Skeletal muscle tissue (tissue), 4 donors: ENCODE data around the gene H3-3A. TPM values are rescaled to one million over a fixed set of nuclear protein-coding genes. Genes with fewer than 3 reads are reported as not detected.

Source experiments
- H3K27ac ChIP-seq: one replicate; pipeline ENCODE4 v1.7.0; 2013; ENCODE audit warnings: mild to moderate bottlenecking, low read depth, low read length, inconsistent platforms
- H3K27me3 ChIP-seq, 3 donors: one replicate each; pipeline ENCODE4 v1.7.0; 2013; ENCODE audit warnings: low read length in 3 of 3; ENCODE audit not compliant: control insufficient read depth in 3 of 3, insufficient read depth in 3 of 3
- H3K36me3 ChIP-seq, 3 donors: one replicate each; pipeline ENCODE4 v1.7.0; 2013; ENCODE audit warnings: low read length in 3 of 3; ENCODE audit not compliant: control insufficient read depth in 3 of 3, insufficient read depth in 3 of 3
- H3K4me1 ChIP-seq, 3 donors: one replicate each; pipeline ENCODE4 v1.7.0; 2013; ENCODE audit warnings: low read length in 3 of 3, mild to moderate bottlenecking in 3 of 3; ENCODE audit not compliant: control insufficient read depth in 3 of 3, insufficient read depth in 3 of 3
- H3K4me3 ChIP-seq, 3 donors: one replicate each; pipeline ENCODE4 v1.7.0; 2013; ENCODE audit warnings: low read length in 3 of 3
- H3K9ac ChIP-seq, 3 donors: one replicate each; pipeline ENCODE4 v1.7.0; 2013; ENCODE audit warnings: low read length in 3 of 3, mild to moderate bottlenecking in 3 of 3, moderate library complexity in 2 of 3, low read depth in 1 of 3
- H3K9me3 ChIP-seq, 3 donors: one replicate each; pipeline ENCODE4 v1.7.0; 2013; ENCODE audit warnings: low read length in 3 of 3; ENCODE audit not compliant: control insufficient read depth in 3 of 3
- total RNA-seq: library from RNA; depleted of rRNA; stranded (reverse); fragments of >200 nt; gene quantifications from one replicate; pipeline ENCODE4 v1.2.3, GENCODE V29; 2014
- donor health status: Osteomylitis.

Gene H3-3A
- total RNA-seq, 1 donor from 2014 or later: 319 TPM

- Histone ChIP-seq H3K9ac (peak overlapping the region; percentile 83 to 87 (median 87)), H3K4me1 (peaks cover 25 to 30% (median 29%) of the 10 kb centered on the region in 3 donors), H3K27ac (peak overlapping the region; percentile 95), H3K36me3 (no peaks in the 10 kb centered on the region), H3K4me3 (peak overlapping the region; percentile 76 to 79 (median 77)), H3K9me3 (no peaks in the 10 kb centered on the region), H3K27me3 (no peaks in the 10 kb centered on the region)
Measured at GRCh38 chr1:226110249-226111097, 48.0 kb downstream of the H3-3A start.

- peak overlapping the region; percentile 83 to 87 (median 87) for H3K9ac ChIP-seq
- H3K27me3 ChIP-seq: peaks cover 0 to 2% (median 0%) of the 10 kb centered on the region in 3 donors
- H3K36me3 ChIP-seq: no peaks in the 10 kb centered on the region
- H3K4me3 ChIP-seq: peak overlapping the region; percentile 76 to 79 (median 77)
- peaks cover 25 to 30% (median 29%) of the 10 kb centered on the region in 3 donors for H3K4me1 ChIP-seq
- no peaks in the 10 kb centered on the region for H3K9me3 ChIP-seq
- H3K27ac ChIP-seq: peak overlapping the region; percentile 95
Measured at GRCh38 chr1:226111098-226111882, 48.8 kb downstream of the H3-3A start.

DNA sequence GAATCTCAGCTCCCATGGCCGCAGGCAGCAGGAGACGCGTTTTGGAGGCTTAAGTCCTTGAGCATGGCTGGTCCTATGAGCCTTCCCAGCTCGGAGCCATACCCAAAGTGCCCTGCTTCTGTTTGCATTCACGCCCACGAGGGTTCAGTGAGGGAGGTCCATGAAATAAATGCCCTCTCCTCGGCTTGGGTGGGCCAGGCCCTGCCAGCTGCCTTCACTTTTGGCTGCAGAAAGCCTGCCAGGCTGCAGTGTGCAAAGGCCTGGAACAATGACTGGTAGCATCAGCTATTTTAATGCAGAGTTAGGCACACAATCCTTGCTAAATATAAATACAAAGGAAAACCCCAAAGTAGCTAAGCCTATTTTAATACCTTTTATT is 49.4 kb downstream of the H3-3A start:
- Histone ChIP-seq H3K4me1 (peaks cover 25 to 30% (median 29%) of the 10 kb centered on the region in 3 donors), H3K9me3 (no peaks in the 10 kb centered on the region), H3K9ac (peak overlapping the region; percentile 25 to 87 (median 34)), H3K4me3 (peak overlapping the region in 1 of 3 donors; percentile 41), H3K36me3 (no peaks in the 10 kb centered on the region), H3K27ac (peak overlapping the region; percentile 95), H3K27me3 (peaks cover 0 to 2% (median 0%) of the 10 kb centered on the region in 3 donors)

DNA sequence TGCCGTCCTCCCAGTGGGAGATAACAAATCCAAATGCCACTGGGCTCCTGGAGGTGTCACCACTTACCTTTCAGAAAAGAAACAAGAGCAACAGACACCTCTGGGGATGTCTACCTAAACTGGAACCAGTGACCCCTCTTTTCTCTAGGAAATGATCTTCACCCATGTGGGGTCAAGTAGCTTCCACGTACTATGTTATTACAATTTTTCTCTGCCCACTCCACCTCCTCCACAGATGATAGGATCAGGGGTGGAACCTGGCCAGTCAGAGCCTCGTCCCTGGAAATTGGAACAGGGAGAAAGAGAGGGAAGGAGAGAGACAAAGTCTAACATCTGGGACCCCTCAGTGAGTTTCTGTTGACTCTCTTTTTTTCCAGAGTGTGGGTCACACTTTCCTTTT is 50.1 kb downstream of the H3-3A start:
- H3K36me3 ChIP-seq: no peaks in the 10 kb centered on the region
- H3K27me3 ChIP-seq: peaks cover 0 to 2% (median 0%) of the 10 kb centered on the region in 3 donors
- peaks cover 25 to 30% (median 29%) of the 10 kb centered on the region in 3 donors for H3K4me1 ChIP-seq
- no peak overlapping the region for H3K9ac ChIP-seq
- no peaks in the 10 kb centered on the region for H3K9me3 ChIP-seq
- H3K4me3 ChIP-seq: no peak overlapping the region
- H3K27ac ChIP-seq: no peak overlapping the region

DNA sequence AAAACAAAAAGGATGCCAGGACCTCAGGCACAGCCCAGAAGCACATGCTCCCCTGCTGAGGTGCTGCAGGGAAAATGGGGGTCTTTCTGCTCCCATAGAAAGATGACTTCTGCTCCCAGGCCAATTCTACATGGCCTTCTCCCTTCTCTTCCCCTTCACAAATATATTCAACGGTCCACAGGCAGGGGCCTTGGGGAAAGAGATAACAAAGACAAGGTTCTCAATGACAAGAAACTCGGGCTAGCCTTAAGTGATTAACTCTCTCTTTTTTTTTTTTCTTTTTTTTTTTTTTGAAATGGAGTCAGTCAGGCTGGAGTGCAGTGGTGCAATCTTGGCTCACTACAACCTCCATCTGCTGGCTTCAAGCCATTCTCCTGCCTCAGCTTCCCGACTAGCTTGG is 54.2 kb downstream of the H3-3A start:
- peaks cover 0 to 2% (median 0%) of the 10 kb centered on the region in 3 donors for H3K27me3 ChIP-seq
- peaks cover 8 to 13% (median 12%) of the 10 kb centered on the region in 3 donors for H3K4me1 ChIP-seq

GRCh38 chr1:226117330-226117729 is 54.8 kb downstream of the H3-3A start:
- Histone ChIP-seq H3K4me3 (no peak overlapping the region), H3K27me3 (peaks cover 0 to 2% (median 0%) of the 10 kb centered on the region in 3 donors), H3K9ac (no peak overlapping the region), H3K4me1 (peaks cover 4 to 7% (median 6%) of the 10 kb centered on the region in 3 donors), H3K9me3 (no peaks in the 10 kb centered on the region), H3K36me3 (no peaks in the 10 kb centered on the region), H3K27ac (no peak overlapping the region)

More for the DNA sequence above, 54.2 kb downstream of the H3-3A start:
- no peak overlapping the region for H3K27ac ChIP-seq
- no peaks in the 10 kb centered on the region for H3K9me3 ChIP-seq
- no peak overlapping the region for H3K9ac ChIP-seq
- no peaks in the 10 kb centered on the region for H3K36me3 ChIP-seq
- no peak overlapping the region for H3K4me3 ChIP-seq

- Histone ChIP-seq H3K27me3 (peaks cover 0 to 2% (median 2%) of the 10 kb centered on the region in 3 donors), H3K36me3 (no peaks in the 10 kb centered on the region), H3K9ac (no peak overlapping the region), H3K27ac (no peak overlapping the region), H3K9me3 (no peaks in the 10 kb centered on the region), H3K4me3 (no peak overlapping the region), H3K4me1 (peaks cover 4 to 9% (median 9%) of the 10 kb centered on the region in 3 donors)
Measured at GRCh38 chr1:226118357-226118756, 55.8 kb downstream of the H3-3A start.

DNA sequence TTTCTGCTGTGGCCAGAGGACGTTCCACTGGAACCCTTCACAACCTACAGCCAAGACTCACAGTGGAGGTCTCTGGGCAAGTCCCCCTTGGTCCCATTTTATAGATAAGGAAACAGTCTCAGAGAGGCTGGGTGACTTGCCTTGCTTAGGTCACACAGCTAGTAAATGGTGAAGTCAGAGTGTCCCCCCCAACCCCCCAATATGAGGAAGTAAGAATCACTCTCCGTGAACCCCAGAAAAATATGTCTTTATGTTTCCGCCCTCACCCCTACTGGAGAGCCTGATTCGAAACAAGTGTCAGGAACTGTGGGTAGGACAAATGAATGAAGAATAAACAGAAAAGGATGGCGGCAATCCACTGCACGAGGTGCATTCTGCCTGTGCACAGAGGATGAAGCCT is 56.7 kb downstream of the H3-3A start:
- Histone ChIP-seq H3K9me3 (no peaks in the 10 kb centered on the region), H3K27ac (no peak overlapping the region), H3K4me1 (peaks cover 4 to 9% (median 9%) of the 10 kb centered on the region in 3 donors), H3K9ac (no peak overlapping the region), H3K4me3 (no peak overlapping the region), H3K27me3 (peaks cover 0 to 2% (median 2%) of the 10 kb centered on the region in 3 donors), H3K36me3 (no peaks in the 10 kb centered on the region)

DNA sequence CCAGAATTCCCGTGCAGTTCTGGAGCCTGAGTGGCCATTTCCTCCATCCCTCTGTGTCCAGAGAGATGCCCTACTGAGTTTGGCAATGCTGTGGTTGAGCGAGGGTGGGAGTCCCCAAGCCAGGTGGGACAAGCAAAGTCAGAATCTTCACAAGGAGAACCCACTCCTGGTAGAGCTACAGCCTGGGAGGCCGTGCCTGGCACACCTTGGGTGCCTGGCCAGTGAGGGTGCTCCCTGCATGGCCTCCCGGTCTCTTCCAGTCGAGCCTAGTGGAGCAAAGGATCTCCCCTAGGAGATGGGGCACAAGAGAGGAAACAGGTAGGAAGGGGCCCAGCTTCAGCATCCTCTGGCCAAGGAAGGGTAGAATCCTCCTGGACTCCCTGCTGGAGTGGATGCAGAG is 57.9 kb downstream of the H3-3A start:
- H3K4me3 ChIP-seq: no peak overlapping the region

More for the DNA sequence above, 57.9 kb downstream of the H3-3A start:
- no peaks in the 10 kb centered on the region for H3K36me3 ChIP-seq
- no peak overlapping the region for H3K9ac ChIP-seq
- peaks cover 4 to 9% (median 9%) of the 10 kb centered on the region in 3 donors for H3K4me1 ChIP-seq
- peaks cover 0 to 2% (median 2%) of the 10 kb centered on the region in 3 donors for H3K27me3 ChIP-seq
- H3K27ac ChIP-seq: no peak overlapping the region
- no peaks in the 10 kb centered on the region for H3K9me3 ChIP-seq
